Middle frontal gyrus (tissue), 1 donor: ENCODE results near the gene DNAJC30.
"Not testable (repeated sequence)": the region's sequence is repeated elsewhere in the genome, so short reads cannot be mapped to it uniquely, and the experiment has no call there.

ENCODE experiments used
- DNase-seq: peaks from one replicate; pipeline ENCODE4 v3.0.0-alpha.2; 2015; ENCODE audit warnings: low spot score; ENCODE audit errors: extremely low spot score

The DNAJC30 gene

DNA sequence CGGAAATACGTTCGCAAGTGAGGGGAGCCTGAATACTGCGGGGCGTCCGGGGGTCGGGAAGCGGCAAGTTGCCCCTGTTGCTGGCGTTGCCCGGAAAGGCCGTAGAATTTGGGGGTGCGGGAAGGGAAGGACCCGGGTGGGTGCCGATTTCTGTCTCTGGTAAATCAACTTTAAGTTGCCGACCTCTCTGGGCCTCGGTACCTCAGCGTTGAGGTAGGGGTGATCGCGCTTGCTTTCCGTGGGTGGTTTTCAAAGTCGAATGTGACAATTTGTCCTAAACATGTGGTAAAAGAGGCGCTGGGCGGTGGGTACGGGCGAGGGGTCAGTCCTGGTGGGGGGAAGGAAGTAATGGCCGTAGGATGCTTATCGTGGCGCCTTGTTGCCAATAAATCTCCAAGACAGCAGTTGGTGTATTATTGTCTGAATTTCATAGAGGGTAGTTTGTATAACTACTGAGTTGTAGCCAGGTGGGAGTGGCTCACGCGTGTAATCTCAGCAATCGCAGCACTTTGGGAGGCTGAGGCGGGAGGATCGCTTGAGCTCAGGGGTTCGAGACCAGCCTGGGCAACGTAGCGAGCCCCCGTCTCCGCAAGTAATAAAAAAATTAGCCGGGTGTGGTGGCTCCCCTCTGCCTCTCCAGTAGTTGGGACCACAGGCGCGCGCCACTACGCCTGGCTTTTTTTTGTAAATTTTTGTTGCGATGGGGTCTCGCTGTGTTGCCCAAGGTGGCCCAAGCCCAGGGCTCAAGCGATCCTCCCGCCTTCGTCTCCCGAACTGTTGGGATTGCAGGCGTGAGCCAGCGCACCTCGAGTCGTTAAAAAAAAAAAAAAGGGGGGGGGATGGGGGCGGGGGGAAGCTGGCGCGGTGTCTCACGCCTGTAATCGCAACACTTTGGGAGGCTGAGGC lies 788 bp upstream of the DNAJC30 start:
- no peak for DNase-seq

DNA sequence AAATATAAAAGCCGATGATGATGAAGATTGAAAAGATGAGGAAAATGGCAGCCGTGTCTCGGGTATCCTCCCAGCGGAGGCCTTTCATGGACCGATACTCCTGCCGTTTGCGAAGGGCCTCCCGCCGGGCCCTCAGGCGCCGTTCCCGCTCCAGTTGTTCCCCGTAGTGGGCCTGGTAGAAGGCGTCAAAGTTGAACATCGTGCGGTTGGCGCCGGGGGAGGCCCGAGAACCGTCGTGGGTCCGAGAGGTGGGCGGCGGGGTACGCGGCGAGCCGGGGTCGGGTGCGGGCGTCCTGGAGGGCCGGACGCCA lies 553 bp downstream of the DNAJC30 start:
- DNase-seq, result no peak

DNA sequence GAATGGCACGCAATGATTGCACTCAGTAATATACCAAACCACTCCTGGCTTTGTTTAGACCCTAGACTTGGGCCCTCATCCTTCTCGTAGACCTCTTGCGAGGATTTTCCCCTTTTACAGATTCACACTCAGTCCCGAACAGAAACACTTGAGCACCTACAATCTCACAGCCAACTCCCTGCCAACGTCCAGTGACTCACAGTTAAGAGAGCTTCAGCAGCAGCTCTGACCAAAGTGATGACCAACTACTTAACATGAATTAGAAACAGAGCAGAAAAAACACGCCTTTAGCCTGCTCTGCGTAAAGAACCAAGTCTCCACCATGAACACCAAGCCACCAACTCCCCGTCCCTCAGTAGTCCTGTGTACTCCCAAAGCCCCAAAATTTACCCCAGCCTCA lies 2.2 kb downstream of the DNAJC30 start:
- DNase-seq, result no peak

- DNase-seq, result no peak
Measured at GRCh38 chr7:73680501-73680900, 2.8 kb downstream of the DNAJC30 start.

GRCh38 chr7:73679709-73680108 lies 3.5 kb downstream of the DNAJC30 start:
- no peak for DNase-seq

DNA sequence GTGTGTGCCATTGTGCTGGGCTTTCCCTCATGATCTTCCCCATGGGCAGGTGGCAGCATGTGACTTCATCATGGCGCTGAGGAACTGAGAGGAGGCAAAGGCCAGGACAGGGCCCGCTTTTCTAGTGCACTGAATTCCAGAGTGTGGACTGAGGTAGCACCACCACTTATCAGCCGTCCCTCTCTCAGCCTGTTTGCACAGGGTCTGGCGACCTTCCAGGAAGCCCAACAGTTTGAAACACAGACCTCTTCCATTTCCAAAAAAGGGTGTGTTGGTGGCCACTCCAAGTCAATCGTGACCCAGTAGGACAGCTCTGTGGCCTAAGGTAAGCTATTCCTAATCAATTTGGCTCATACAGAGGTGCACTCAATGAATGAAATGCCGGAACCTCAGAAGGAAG lies 4.4 kb downstream of the DNAJC30 start:
- no peak for DNase-seq

DNA sequence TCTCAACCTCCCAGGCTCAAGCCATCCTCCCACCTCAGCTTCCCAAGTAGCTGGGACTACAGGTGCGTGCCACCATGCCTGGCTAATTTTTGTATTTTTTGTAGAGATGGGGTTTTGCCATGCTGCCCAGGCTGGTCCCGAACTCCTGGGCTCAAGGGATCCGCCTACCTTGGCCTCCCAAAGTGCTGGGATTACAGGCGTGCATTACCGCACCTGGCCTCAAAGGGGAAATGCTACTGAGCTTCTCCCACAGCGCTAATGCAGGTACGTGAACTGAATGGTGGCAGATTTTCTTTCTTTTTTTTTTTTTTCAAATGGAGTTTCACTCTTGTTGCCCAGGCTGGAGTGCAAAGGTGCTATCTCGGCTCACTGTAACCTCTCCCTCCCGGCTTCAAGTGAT lies 7.2 kb downstream of the DNAJC30 start:
- not testable (repeated sequence) for DNase-seq

- DNase-seq, result no peak
Measured at GRCh38 chr7:73674468-73675124, 8.7 kb downstream of the DNAJC30 start.

DNA sequence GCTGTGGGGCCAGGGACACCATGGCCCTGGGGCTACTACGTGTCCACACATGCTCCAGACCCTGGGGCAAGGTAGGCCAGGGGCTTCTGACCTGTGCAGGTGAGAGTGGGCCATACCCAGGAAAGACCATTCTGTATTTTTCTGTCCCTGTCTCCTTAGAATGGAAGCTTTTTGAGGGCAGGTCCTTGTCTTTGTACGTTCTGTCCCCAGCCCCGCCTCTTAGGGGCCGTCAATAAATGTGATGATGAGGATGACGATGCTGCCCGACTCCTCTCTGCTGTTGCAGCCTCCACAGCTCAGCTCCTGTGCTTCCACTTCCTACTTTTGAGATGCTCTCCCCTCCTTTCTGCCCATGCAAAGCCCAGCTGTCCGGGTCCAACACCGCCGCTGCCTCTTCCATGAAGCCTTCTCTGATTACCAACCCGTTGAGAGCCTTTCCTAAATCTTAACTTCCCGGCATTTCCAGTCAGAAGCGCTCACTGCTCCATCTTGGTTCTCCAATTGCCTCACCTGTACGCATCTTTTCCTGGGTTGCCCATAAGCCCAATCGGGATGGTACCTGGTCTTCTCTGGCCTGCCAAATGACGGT lies 11.3 kb downstream of the DNAJC30 start:
- DNase-seq, result no peak

DNA sequence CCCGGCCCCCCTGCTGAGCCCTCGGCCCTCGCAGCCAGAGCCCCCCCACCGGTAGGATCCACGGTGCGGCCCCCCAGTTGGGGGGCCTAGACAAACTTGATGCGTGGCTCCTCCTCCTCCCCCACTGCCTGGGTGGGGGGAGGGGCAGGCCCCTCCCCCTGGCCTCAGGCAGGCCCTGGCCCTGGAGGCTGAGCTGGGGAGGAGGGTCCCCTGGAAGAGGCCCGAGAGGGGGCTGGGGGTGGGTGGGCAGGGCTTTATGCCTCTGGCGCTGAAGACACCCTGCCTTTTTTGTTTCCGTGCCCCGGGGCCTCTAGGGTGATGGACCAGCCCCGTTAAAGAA lies 12.0 kb downstream of the DNAJC30 start:
- no peak for DNase-seq

DNA sequence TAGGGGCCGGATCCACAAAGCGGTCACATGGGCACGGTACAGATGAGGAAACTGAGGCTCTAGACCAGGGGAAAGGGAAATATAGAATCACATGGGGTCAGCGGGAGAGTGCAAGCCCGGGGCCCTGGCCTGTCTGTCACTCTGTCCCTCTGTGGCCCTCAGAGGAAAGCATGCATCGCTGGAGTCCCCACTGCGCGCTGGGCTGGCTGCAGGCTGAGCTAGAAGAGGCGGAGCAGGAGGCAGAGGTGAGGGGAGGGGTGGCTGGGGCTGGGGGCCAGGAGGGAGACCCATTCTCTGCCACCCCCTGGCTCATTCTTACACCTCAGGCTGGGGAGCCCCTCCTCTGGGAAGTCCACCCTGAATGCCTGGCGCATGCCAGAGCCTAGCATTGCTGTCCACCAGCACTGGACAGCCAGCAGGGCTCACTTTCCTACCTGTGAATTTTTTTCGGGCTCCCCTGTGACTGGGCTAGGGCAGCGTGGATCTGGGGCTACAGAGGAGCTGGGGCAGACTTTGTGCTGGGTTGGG lies 13.3 kb downstream of the DNAJC30 start:
- DNase-seq, result no peak

DNA sequence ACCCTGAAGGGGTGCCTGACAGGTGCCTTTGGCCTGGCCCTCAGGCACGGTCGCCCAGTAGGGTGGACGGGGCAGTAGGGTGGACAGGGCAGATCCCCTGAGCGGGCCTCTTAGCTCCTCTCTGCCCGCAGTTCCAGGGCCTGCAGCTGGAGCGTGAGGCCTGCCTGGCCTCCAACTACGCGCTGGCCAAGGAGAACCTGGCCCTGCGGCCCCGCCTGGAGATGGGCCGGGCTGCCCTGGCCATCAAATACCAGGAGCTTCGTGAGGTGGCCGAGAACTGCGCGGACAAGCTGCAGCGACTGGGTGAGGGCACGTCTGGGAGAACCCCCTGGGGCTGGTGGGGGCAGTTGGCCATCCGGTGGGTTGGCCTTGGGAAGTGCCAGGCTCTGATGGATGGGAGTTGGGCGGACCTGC lies 14.0 kb downstream of the DNAJC30 start:
- DNase-seq, result no peak

GRCh38 chr7:73668886-73669230 lies 14.4 kb downstream of the DNAJC30 start:
- no peak for DNase-seq

- DNase-seq, result no peak
Measured at GRCh38 chr7:73668103-73668885, 15.0 kb downstream of the DNAJC30 start.

DNA sequence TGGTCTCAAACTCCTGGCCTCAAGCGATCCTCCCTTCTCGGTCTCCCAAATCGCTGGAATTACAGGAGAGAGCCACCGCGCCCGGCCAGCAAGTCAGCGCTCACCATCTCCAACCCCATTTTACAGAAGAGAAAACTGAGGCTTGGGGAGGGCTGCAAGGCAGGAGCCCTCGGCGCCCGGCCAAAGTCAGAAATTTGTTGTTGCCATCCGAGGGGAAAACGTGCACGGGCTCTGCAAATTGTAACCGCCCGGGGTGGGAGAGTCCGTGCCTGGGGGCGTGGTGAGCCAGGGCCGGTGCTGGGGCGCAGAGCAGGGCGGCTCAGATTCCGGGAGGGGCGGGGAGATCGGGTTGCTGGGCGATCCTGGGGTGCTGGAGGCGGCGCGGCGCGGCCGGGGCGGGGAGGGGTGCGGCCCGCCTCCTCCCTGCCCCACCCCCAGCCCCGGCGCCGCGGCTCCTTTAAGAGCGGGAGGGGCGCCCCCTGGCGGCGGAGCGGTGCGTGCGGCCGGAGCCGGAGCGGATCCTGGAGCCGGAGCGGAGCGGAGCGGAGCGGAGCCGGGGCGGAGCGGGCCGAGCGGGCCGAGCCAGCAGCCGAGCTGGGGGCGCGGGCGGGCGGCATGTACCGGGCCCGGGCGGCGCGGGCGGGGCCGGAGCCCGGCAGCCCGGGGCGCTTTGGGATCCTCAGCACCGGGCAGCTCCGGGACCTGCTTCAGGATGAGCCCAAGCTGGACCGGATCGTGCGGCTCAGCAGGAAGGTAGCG lies 15.7 kb downstream of the DNAJC30 start, which contains the start of gene VPS37D:
Gene VPS37D (plus strand): TSS at position 488 of the 759 bp plus-strand sequence. CDS start 128 bp downstream, at position 616.
- DNase-seq, result peak; percentile 71

GRCh38 chr7:73663033-73663432 lies 20.2 kb downstream of the DNAJC30 start:
- DNase-seq, result no peak

GRCh38 chr7:73660594-73660993 lies 22.7 kb downstream of the DNAJC30 start:
- DNase-seq, result not testable (repeated sequence)

- no peak for DNase-seq
Measured at GRCh38 chr7:73659983-73660382, 23.3 kb downstream of the DNAJC30 start.

DNA sequence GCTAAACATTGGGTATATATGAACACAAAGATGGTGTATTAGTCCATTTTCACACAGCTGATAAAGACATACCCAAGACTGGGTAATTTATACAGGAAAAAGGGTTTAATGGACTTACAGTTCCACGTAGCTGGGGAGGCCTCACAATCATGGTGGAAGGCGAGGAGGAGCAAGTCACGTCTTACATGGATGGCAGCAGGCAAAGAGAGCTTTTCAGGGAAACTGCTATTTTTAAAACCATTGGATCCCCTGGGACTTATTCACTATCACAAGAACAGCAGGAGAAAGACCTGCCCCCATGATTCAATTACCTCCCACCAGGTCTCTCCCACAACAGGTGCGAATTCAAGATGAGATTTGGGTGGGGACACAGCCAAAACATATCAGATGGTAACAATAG lies 27.9 kb downstream of the DNAJC30 start:
- DNase-seq, result not testable (repeated sequence)

DNA sequence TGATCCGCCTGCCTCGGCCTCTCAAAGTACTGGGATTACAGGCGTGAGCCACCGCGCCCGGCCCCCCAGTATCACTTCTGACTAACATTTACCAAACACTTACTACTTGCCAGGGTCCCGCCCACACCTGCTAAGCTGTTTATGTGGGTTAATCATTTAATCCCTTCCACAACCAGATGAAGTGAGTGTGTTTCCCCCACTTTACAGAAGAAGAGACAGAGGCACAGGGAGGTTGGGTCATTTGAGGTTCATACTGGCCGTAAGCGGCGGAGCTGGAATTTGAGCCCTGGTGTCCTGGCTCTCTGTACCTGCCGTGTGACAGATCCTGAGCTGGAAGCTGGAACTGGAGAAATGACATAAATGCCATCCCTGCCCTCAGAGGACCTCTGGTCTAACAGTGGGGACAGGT lies 30.7 kb downstream of the DNAJC30 start:
- DNase-seq, result no peak

- no peak for DNase-seq
Measured at GRCh38 chr7:73650524-73650923, 32.7 kb downstream of the DNAJC30 start.
